Activated naive CD4-positive, alpha-beta T cell (primary cell): Measurements from ENCODE around the gene MKRN1.
A peak's percentile ranks its signal among the peaks of the same experiment; 100 is the strongest.
"Not testable (repeated sequence)": the region's sequence is repeated elsewhere in the genome, so short reads cannot be mapped to it uniquely, and the experiment has no call there.

Experiments used
- DNase-seq, 4 experiments: peaks; one replicate each; lab custom pipeline; 2025; lab: John Stamatoyannopoulos, UW

The MKRN1 gene

DNA sequence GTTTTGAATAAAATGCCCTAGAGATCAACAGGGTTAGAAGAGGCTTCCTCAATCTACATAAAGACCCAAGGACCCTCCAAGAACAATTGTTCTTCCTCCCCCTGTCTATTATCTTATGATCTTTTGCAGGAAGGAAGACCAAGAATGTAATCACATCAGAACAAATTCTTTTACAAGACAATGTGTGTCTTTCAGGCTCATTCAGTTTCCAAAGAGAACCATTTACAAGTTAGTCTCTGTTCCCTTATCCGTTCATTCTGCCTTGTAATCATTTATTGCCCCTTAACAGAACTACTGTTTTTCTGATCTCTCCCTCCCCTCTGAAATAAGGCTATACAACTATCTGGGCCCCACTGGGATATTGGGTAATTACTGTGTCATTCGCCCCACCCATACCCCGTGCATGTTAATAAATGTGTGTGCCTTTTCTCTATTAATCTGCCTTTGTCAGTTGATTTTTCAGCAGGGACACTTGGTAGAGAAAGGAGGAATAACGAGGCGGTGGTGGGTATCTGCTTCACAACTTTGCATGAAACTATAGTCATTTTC is 5.7 kb upstream of the MKRN1 start:
- DNase-seq = no peak

GRCh38 chr7:140484479-140484878 is 5.2 kb upstream of the MKRN1 start:
- no peak for DNase-seq

- DNase-seq = no peak
Observed at GRCh38 chr7:140479739-140480084, 407 bp upstream of the MKRN1 start.

DNA sequence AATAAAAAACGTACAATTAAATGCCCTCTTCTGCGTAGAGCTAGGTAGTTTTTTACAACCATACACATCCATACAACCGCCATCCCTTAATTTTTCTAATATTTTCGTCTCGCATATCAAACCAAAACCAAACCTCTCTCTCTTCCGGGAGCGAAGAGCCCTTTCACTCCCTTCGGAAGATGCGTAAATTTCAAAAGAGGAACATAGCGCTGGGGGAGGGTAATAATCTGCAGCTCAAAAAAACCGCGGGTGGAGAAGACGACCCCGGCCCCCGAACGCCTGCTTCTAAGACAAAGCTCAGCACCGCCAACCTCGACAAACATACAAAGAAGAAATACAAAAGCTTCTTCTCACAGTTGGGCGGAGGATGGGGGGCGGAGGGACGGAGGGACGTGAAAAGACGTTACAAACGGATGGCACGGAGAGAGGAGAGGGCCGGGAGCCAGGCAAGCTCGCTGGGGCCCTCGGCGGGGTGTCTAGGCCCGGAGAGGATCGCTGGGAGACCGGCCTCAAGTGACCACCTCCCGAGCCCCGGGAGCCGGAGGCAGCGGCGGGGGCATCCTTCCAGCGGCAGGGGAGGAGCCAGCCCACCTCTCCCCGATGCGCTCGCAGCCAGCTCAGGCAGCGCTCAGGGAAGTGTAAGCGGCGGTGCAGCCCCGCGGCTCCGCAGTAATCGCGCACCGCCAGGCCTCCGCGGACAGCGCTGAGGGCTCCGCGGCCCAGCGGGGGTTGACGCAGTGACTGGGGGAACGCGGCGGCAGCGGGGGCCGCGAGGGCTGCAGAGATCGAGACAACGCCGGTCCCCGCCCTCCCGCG is 851 bp downstream of the MKRN1 start:
- DNase-seq = peak in 3 of 4 experiments; percentile 3 to 59 (median 34)

- DNase-seq = no peak
Observed at GRCh38 chr7:140476698-140477261, 2.5 kb downstream of the MKRN1 start.

DNA sequence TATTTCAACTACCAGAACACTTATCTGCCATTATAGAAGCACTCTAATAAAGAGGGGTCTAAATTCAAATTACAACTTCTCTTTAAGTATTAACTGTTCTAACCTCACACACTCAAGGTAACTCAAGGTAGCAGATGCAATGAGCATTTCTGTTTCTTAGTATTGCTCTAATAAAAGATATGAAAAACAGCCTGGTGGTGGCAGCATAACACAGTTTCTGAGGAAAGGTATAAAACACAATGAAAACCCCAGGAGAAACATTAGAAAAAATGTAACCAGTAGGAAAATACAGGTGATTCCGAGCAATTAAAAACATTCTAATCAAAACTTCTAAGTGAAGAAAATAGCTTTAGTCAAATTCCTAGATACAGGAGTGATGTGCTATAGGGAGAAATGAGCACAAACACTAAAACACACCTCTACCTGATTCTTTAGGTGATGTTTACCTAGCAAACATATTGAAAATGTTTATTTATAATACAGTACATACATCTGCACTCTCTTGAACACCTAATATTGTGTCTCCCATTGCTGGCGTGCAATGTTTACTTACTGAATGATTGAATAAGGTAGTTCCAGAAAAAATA is 3.5 kb downstream of the MKRN1 start:
- peak in 1 of 4 experiments; percentile 28 for DNase-seq

DNA sequence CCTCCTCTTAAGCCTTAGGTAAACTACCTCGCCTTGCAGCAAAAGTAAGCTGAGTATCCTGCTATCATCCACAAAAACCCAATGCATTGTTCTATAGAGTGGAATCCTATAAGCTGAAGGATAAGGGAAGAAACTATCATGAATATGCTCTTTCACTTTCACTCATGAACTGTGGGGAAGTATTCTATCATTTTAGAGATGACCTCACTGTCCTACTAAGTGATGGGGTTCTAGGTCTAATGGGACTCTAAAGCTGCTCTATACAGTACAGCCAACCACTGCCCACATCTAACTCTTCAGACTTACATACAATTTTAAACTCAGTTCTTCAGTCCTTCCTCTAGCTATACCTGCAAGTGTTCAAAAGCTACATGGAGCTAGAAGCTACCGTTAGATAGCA is 16.2 kb downstream of the MKRN1 start:
- DNase-seq = no peak

DNA sequence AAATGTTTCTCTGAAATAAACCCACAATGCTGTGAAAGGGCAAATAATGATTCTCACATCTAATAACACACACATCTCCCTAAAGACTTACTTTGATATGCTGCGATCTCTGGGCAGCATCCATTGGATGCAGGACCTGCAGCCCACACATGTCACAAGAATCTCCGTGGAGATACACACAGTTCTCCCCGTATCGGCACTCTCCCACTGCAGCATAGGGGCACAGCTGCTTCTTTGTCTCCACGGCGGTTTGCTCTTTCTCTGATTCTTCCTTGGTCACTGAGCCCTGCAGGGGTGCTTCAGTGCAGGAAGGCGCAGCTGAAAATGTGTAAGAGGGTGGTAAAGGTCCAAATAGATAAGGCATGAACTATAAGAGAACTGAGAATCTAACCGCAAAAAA is 20.4 kb downstream of the MKRN1 start:
- DNase-seq = no peak

DNA sequence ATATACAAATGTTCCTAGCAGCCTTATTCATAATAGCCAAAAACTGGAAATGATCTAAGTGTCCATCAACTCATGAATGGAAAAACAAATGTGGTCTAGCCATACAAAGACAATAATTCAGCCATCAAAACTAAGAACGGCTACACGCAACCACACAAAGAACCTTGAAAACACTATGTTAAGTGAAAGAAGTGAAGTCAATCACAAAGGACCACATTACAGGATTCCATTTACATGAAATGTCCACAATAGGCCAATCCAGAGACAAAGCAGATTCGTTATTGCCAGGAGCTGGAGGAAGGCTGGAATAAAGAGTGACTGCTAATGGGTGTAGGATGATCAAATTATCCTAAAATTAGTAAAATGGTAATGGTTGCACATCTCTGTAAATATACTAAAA is 21.1 kb downstream of the MKRN1 start:
- DNase-seq = no peak

GRCh38 chr7:140456551-140457051 is 22.7 kb downstream of the MKRN1 start:
- no peak for DNase-seq

- DNase-seq = no peak
Observed at GRCh38 chr7:140455743-140456142, 23.6 kb downstream of the MKRN1 start.

DNA sequence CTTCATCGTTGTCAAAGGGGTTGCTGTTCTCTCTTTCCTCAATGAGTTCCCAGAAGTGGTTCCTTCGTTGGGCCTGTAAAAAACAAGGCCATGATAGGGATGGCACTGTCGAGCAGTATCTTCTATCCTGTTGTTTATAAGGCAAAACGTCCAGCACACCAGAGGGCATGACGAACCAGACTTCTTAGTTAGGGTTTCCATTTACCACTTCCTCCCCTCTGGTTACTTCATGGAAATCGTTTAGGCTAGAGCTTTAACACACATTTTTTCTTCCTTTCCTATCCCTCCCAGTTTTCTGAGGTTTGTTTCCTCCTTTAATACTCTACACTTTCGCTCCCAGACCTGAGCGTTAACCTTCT is 24.7 kb downstream of the MKRN1 start:
- no peak for DNase-seq

DNA sequence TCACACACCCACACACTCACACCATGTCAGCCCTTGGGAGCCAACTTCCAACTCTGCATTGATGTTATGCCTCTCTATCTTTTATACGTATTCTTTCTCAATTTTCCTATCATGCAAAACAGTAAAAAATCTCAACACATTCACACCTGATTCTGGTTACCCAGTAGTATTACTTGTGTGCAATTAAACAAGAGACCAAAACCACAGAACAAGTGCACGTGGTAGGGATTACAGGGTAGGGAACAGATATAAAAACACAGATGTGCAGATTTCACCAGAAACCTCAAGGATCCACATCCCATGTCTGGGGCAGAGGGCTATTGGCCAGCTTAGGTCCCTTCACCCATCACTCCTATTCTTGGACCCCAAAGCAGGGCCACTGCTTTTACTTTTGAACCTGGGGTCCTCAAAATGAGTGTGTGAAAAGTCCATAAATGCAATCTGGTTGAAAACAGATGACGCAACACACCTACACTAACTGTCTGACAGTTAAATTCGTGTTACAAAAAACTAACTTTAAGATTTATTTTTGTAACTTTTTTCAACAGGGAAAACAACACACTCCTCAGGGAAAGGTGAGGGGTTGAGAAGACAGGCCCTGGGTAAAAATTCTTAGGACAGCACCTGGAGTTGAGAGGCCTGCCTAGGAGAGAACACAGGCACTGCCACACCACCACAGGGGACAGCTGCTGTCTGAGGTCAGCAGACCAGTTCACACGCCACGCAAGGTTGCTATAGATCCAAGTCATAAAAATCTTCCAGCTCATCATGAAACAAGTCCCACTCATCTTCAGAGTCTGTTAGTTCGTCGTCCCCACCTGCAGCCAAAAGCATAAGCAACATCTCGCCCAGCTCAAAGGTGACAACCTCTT is 25.3 kb downstream of the MKRN1 start:
- DNase-seq = not testable (repeated sequence)

- DNase-seq = no peak
Observed at GRCh38 chr7:140453273-140453672, 26.0 kb downstream of the MKRN1 start.

GRCh38 chr7:140451716-140452115 is 27.6 kb downstream of the MKRN1 start:
- DNase-seq = no peak

- DNase-seq = no peak
Observed at GRCh38 chr7:140448781-140449480, 30.4 kb downstream of the MKRN1 start.

DNA sequence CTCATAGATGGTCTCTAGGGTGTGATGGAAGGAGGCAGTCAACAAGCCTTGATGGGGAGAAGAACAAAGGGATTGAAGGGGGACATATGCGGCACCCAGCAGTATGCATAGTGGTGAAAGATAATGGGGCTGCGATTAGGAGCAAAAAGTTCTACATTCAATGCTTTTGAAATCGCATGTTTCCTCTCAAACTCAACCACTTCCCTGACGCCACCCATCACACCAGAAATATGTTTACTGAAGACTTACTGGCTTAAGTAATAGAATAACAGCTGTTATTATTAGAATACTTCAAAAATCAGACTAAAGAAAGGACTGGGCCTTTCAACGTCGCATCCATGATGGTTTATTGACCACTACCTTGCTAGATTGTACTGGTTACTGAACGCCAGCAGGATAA is 31.5 kb downstream of the MKRN1 start:
- no peak for DNase-seq

GRCh38 chr7:140446467-140446866 is 32.8 kb downstream of the MKRN1 start:
- DNase-seq = no peak

GRCh38 chr7:140441519-140441918 is 37.8 kb downstream of the MKRN1 start:
- DNase-seq = no peak

DNA sequence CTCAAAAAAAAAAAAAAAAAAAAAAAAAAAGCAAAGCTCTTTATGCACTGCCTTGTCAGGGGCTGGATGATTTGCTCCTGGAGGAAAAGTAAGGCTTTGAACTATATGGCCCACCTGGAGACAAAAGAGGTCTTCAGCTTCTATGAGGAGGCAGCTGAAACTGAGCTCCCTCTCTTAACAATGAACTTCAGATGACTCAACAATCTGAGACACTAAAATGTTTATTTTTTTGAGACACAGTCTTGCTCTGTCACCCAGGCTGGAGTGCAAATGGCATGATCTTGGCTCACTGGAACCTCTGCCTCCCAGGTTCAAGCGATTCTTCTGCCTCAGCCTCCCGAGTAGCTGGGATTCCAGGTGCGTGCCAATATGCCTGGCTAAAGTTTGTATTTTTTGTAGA is 38.7 kb downstream of the MKRN1 start:
- no peak for DNase-seq

DNA sequence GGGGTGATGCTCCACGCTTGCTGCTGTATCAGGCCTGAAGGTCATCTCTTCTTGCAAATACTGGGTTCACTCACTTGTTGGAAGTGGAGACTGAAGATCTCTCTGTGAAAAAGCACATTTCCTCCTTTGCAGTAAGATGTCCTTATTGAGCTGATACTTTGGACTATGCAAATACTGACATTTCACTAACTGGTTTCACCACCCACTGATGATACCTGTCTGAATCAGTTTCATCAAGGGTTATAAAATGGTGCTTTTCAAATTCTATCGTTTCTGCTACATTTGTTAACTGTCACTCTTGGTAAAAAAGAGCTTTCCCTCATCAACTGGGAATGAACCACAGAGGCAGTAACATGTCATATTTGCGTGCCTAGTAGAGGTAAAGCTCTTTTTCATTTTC is 39.9 kb downstream of the MKRN1 start:
- DNase-seq = no peak
